GM12801 (cell line): ENCODE measurements around the gene UNCX.

ENCODE experiments used
- TF ChIP-seq, protein P1 (sequence below): IDR thresholded peaks from one replicate; pipeline ENCODE4 v1.5.1; 2011; ENCODE audit warnings: control low read depth; ENCODE audit not compliant: insufficient read length; ENCODE audit errors: extremely low read depth

UNCX gene

DNA sequence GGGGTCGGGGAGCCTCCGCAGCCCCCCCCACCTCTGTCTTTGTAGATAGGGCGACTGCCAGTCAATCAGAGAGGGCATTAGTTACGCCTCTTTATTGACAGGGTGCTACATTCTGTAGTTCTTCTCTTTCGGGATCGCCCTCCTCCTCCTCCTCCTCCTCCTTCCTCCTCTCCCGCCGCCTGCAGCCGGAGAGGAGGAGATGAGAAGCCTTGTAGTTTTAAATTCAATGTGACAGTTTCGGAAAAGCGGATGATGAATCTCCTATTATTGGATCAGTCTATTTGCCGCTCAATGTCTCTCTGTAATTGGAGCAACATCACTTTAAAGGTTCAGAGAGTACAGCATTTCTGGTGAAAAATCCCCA is 587 bp upstream of the UNCX start:
- TF ChIP-seq, protein P1, sequence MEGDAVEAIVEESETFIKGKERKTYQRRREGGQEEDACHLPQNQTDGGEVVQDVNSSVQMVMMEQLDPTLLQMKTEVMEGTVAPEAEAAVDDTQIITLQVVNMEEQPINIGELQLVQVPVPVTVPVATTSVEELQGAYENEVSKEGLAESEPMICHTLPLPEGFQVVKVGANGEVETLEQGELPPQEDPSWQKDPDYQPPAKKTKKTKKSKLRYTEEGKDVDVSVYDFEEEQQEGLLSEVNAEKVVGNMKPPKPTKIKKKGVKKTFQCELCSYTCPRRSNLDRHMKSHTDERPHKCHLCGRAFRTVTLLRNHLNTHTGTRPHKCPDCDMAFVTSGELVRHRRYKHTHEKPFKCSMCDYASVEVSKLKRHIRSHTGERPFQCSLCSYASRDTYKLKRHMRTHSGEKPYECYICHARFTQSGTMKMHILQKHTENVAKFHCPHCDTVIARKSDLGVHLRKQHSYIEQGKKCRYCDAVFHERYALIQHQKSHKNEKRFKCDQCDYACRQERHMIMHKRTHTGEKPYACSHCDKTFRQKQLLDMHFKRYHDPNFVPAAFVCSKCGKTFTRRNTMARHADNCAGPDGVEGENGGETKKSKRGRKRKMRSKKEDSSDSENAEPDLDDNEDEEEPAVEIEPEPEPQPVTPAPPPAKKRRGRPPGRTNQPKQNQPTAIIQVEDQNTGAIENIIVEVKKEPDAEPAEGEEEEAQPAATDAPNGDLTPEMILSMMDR: no peak

DNA sequence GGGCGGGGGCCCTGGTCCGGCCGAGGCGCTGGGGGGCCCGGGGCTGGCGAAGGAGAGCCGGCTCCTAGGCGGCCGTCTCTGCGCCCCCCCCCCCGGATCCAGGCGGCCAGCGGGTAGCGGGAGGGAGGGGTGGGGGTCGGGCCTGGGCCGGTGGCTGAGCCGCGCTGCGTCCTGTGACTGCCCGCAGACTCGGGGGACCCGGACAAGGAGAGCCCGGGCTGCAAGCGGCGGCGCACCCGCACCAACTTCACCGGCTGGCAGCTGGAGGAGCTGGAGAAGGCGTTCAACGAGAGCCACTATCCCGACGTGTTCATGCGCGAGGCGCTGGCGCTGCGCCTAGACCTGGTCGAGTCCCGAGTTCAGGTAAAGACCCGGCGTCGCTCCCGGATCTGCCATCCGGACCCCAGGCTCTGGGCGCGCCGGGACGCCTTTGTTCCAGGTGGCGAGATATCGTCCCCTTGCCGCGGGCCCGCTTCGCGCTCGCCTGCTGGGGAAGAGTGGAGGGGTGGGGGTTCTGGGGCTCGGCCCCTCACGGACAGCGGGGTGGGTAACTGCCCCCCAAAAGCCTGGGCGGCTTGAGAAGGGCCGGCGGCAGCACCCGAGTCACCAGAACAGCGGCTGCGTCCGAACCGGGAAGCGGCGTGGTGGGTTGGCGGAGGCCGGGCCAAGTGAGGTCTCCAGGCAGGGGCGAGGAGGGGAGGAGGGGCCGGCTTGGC is 819 bp downstream of the UNCX start:
- TF ChIP-seq, protein P1: no peak

DNA sequence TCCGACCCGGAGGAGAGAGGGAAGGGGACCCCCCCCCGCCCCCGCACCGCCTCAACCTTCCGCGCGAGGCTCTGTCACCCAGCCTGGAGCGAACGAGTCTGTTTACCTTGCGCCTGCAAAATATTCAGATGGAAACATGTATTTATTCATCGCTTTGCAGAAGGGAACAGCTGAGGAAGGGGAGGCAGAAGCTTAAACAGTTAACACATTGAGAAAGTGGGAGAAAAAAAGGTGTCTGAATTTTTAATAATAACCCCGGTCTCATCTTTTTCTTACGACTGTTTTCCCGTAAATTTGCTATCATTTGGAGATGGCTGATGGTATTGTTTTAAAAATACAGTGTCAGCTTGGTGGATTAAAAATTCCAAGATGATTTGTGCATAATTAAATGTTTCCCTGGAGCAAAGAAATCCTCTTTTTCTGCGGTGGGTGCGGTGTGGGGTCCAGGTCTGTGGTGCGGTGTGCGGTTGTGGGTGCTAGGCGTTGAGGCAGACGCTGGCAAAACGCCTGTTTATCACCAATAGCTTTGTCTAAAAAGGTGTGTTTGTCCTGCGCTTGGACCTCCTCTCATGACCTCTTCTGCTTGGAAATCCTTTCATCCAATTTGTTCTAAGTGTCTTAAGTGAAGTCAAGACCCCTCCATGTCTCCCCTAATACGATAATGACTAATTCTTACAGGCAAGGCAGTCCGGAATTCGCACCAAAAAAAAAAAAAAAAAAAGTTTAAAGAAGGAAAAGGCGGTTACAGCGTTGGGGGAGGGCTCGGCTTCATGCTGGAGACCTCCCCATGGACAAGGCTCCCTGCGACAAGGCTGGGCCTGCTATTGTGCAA is 1.6 kb downstream of the UNCX start:
- TF ChIP-seq, protein P1: no peak

DNA sequence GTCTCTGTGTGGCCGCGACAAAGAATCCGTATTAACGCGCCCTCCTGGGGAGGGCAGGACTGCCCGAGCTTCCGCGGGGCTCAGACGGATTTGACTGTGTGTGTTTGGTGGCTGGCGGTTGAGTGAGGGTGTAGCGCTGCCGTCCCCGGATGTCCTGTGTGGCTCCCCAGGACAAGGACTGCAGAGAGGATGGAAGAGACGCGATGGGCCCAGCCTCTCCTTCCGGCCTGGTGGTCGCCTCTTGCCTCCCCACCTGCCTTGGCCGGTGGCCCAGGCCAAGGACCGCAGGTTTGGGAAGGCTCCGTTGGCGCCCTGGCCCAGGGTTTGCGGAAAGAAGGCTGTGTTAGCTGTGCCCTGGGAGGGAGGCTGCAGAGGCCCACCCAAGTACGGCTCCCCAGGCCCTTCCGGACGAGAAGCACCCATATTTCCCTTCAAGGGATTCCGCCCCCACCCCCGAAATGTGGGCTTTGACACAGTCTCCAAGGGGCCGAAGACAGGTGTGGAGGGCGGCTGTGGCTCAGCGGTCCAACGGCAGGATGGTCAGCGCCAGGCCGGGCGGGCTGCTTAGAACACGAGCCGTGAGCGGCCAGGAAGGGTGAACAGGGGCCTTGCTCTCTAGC is 2.3 kb downstream of the UNCX start:
- TF ChIP-seq, protein P1: no peak

DNA sequence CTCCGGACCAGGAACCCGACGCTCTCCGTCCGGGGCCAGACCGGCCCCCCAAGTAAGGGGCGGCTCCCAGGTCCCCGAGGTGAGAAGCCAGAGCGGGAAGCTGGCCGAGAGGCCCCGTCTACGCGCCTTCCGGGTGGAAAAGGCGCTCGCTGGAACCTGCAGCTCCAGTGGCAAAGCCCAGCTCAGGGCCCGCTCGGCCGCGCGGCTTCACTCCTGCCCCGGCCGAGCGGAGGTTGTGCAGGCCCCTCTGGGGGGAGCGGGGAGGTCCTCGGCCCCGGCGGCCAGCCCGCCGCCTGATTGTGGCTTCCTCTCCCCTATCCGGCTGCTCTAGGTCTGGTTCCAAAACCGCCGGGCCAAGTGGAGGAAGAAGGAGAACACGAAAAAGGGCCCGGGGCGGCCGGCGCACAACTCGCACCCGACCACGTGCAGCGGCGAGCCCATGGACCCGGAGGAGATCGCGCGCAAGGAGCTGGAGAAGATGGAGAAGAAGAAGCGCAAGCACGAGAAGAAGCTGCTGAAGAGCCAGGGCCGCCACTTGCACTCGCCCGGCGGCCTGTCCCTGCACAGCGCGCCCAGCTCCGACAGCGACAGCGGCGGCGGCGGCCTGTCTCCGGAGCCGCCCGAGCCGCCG is 2.9 kb downstream of the UNCX start:
- TF ChIP-seq, protein P1: no peak

DNA sequence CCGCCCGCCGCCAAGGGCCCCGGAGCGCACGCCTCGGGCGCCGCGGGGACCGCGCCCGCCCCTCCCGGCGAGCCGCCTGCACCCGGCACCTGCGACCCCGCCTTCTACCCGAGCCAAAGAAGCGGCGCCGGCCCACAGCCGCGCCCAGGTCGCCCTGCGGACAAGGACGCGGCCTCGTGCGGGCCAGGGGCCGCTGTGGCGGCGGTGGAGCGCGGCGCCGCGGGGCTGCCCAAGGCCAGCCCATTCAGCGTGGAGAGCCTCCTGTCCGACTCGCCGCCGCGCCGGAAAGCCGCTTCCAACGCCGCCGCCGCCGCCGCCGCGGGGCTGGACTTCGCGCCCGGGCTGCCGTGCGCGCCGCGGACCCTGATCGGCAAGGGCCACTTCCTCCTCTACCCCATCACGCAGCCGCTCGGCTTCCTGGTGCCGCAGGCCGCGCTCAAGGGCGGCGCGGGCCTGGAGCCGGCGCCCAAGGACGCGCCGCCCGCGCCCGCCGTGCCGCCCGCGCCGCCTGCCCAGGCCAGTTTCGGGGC is 3.5 kb downstream of the UNCX start:
- TF ChIP-seq, protein P1: no peak
